HG03097 (cell line): Measurements from ENCODE around the gene SDCCAG8.
"Not testable (repeated sequence)": the region's sequence is repeated elsewhere in the genome, so short reads cannot be mapped to it uniquely, and the experiment has no call there.

ENCODE experiments used
- ATAC-seq: cut with Tn5 transposase; IDR thresholded peaks from one replicate; pipeline ENCODE4 v1.9.1; 2021; ENCODE audit not compliant: unreplicated experiment, low FRiP score

Gene SDCCAG8

GRCh38 chr1:243255791-243256512 is at the start of gene SDCCAG8:
Gene SDCCAG8 (plus strand): TSS chr1:243256041. CDS start chr1:243256174, 133 bp downstream.
- ATAC-seq: peak; percentile 80

- not testable (repeated sequence) for ATAC-seq
Observed at GRCh38 chr1:243211984-243212383, 43.9 kb upstream of the SDCCAG8 start.

- no peak for ATAC-seq
Observed at GRCh38 chr1:243213045-243213787, 42.6 kb upstream of the SDCCAG8 start.

GRCh38 chr1:243215276-243215875 is 40.5 kb upstream of the SDCCAG8 start:
- ATAC-seq: not testable (repeated sequence)

GRCh38 chr1:243216741-243217140 is 39.1 kb upstream of the SDCCAG8 start:
- no peak for ATAC-seq

GRCh38 chr1:243217349-243217748 is 38.5 kb upstream of the SDCCAG8 start:
- ATAC-seq: no peak

GRCh38 chr1:243218059-243218458 is 37.8 kb upstream of the SDCCAG8 start:
- no peak for ATAC-seq

- no peak for ATAC-seq
Observed at GRCh38 chr1:243227622-243228021, 28.2 kb upstream of the SDCCAG8 start.

GRCh38 chr1:243229526-243229925 is 26.3 kb upstream of the SDCCAG8 start:
- no peak for ATAC-seq

GRCh38 chr1:243230914-243231313 is 24.9 kb upstream of the SDCCAG8 start:
- ATAC-seq: no peak

GRCh38 chr1:243233908-243234307 is 21.9 kb upstream of the SDCCAG8 start:
- ATAC-seq: no peak

GRCh38 chr1:243234978-243235647 is 20.7 kb upstream of the SDCCAG8 start:
- ATAC-seq: no peak

- peak; percentile 66 for ATAC-seq
Observed at GRCh38 chr1:243236604-243237252, 19.1 kb upstream of the SDCCAG8 start.

GRCh38 chr1:243244432-243244841 is 11.4 kb upstream of the SDCCAG8 start:
- ATAC-seq: no peak

GRCh38 chr1:243246916-243247315 is 8.9 kb upstream of the SDCCAG8 start:
- ATAC-seq: no peak

- no peak for ATAC-seq
Observed at GRCh38 chr1:243247901-243248300, 7.9 kb upstream of the SDCCAG8 start.

GRCh38 chr1:243249214-243249613 is 6.6 kb upstream of the SDCCAG8 start:
- no peak for ATAC-seq

- ATAC-seq: no peak
Observed at GRCh38 chr1:243250102-243250501, 5.7 kb upstream of the SDCCAG8 start.

GRCh38 chr1:243251539-243251938 is 4.3 kb upstream of the SDCCAG8 start:
- ATAC-seq: no peak

- no peak for ATAC-seq
Observed at GRCh38 chr1:243253211-243253925, 2.5 kb upstream of the SDCCAG8 start.
